ENCODE data around the gene CXCR1.
"Not testable (repeated sequence)": the region's sequence is repeated elsewhere in the genome, so short reads cannot be mapped to it uniquely, and the experiment has no call there.

CXCR1 gene

GRCh38 chr2:218166791-218167190 lies at the start of gene CXCR1:
TSS of gene CXCR1 (minus strand) at chr2:218166962. CDS start at chr2:218165211, 1,751 bp downstream.
- no peak for DNase-seq

- DNase-seq, result no peak
Observed at GRCh38 chr2:218216336-218216673, 49.5 kb upstream of the CXCR1 start.

DNA sequence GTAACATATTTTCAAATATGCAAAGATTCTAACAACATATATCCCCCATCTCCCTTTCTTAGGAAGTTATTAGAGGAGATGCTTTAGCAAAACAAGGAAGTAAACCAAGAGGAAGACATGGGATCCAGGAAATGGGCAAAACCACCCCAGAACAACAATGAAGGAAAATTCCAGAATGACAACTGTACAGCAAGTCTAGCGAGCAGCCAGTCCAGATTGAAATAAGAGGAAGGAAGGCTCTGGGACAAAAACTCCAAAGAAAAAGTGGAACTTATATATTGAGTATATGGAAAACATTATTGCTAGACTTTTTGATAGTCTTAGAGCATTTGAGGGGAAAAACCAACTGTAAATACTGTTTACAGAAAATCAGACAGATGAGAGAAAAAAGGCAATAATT lies 47.4 kb upstream of the CXCR1 start:
- no peak for DNase-seq

- no peak for DNase-seq
Observed at GRCh38 chr2:218209078-218209477, 42.3 kb upstream of the CXCR1 start.

DNA sequence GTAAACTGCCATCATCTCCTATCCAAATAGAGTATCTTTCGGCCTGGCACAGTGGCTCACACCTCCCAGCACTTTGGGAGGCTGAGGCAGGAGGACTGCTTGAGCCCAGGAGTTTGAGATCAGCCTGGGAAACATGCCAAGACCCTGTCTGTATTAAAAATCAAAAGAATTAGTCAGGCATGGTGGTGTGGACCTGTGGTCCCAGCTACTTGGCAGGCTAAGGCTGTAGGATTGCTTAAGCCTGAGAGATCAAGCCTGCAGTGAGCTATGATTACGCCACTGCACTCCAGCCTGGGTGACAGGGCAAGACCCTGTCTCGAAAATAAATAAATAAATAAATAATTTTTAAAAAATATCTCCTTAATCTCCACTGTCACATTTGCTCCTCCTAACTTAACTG lies 35.5 kb upstream of the CXCR1 start:
- no peak for DNase-seq

GRCh38 chr2:218196974-218197373 lies 30.2 kb upstream of the CXCR1 start:
- no peak for DNase-seq

GRCh38 chr2:218194880-218195279 lies 28.1 kb upstream of the CXCR1 start:
- no peak for DNase-seq

- DNase-seq, result no peak
Observed at GRCh38 chr2:218193701-218194100, 26.9 kb upstream of the CXCR1 start.

DNA sequence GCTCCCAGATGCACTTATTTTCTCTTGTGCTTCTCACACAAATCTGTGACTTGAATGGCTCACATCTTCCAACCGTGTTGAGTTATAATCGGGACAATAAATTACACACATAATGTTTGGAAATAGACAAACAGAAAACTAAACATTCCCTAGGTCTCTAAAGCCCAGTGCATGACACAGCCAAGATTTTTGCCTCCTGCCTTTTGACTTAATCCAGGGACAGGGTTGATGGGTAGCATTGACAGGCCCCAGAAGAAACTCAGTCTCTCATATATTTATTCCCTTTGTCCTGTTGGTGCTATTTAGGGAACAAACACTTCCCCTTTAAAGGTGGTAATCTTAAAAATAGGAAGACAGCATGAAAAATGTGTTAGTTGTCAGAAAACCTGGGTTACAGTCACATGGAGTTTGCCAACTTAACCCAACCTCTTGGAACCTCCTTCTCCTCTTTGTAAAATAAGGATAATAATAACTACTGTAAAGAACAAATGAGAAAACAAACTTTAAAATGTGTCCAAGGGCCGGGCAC lies 26.2 kb upstream of the CXCR1 start:
- no peak for DNase-seq

DNA sequence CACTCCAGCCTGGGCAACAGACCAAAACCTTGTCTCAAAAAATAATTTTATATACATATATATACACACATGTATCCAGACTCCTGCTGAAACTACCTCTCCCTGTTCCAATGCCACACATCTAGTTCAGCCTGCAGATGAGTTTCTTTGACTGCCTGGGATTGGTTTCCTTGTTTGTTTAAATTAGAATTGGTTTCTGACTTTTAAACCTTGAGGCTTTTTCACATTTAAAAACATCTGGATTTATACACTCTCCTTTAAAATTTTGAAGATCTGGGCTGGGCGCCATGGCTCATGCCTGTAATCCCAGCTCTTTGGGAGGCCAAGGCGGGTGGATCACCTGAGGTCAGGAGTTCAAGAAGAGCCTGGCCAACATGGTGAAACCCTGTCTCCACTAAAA lies 21.8 kb upstream of the CXCR1 start:
- no peak for DNase-seq

DNA sequence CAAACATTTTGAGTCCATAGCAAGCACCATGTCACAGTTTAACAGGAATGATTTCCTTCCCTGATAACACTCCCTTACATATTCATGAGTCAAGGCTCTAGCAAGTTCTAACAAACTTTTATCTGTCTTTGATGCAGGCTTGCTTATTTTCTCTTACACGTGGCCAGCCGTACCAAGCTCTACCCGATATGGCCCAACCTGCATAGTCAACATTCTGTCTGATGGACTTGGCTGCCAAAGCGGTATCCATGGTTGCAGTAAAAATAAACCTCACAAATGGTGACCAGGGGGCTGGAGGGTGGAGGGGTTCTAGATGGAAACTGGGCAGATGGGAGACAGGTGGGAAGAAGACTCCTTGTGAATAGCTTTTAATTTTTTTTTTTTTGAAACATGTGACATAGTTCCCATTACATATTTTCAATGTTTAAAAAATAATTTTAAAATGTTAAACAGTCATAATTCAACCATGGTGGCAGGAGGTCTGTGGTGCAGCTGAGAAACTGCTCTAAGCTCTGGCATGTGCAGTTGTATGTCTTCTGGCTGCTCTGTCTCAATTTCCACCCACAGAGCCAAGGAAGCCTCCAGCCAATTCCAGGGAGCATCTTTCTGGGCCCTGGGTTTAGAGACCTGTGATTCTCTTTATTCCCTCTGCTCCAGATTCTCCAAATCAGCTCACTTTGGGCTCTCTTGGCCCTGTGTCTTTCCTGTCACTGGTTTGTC lies 20.7 kb upstream of the CXCR1 start:
- no peak for DNase-seq

- no peak for DNase-seq
Observed at GRCh38 chr2:218186876-218187275, 20.1 kb upstream of the CXCR1 start.

- no peak for DNase-seq
Observed at GRCh38 chr2:218186355-218186766, 19.6 kb upstream of the CXCR1 start.

- DNase-seq, result no peak
Observed at GRCh38 chr2:218184331-218184730, 17.6 kb upstream of the CXCR1 start.

DNA sequence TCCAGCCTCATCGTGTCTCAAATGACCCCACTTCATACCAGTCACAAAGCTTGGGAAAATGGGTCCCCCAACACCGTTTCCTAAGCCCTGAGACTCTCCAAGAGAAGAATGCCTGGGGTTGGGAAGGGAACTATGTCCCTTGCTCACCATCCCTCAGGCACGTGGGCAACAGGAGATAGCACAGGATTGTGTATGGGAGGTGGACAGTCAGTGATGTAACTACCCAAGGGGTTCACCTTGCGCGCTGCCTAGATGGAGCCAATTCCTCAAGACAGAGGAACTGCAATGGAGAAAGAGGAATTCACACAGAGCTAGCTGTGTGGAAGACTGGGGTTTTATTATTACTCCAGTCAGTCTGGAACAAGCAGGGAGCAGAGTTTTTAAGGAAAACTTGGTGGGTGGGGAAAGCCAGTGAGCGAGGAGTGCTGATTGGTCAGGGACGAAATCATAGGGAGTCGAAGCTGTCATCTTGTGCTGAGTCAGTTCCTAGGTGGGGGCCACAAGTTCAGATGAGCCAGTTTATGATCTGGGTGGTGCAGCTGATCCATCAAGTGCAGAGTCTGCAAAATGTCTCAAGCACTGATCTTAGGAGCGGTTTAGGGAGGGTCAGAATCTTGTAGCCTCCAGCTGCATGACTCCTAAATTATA lies 13.8 kb upstream of the CXCR1 start:
- DNase-seq, result no peak

GRCh38 chr2:218179782-218180181 lies 13.0 kb upstream of the CXCR1 start:
- DNase-seq, result no peak

- no peak for DNase-seq
Observed at GRCh38 chr2:218172845-218173244, 6.1 kb upstream of the CXCR1 start.

GRCh38 chr2:218171744-218172143 lies 5.0 kb upstream of the CXCR1 start:
- not testable (repeated sequence) for DNase-seq

GRCh38 chr2:218169757-218170546 lies 3.2 kb upstream of the CXCR1 start:
- no peak for DNase-seq

GRCh38 chr2:218168635-218169462 lies 2.1 kb upstream of the CXCR1 start:
- DNase-seq, result no peak

DNA sequence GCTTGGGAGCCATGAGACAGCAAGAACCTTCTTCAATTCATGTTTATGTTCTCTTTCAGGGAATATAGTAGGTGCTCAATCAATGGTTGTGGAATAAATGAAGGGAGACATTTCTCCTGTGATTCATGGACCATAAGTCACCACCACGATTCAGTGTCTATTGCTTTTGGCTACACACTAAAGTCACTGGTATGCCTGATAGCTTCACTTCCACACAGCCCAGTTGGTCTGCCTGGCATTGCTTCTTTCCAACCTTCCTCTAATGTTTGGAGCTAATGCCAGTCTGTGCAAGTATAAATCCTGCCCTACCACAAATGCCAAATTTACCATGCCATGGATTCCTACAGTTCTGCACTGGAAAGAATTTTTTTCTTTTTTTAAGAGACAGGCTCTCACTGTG lies 1.3 kb upstream of the CXCR1 start:
- no peak for DNase-seq

DNA sequence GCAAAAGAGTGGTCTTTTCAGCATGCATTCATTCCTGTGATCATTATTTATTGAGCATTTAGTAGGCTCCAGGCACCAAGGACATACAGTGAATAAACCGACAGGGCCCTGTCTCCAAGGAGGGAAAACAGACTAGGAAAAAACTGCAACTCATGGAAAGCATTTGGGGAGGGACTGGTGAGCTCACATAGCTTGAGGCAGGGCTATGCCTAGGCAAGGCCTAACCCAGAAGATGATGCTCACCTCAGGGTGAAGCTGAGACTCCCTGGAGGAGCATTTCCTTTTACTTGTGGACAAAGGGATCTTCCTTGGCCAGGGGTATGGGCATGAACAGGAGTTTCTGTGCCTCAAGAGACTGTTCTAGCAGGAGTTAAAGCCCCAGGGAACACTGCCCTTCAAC lies 3.9 kb downstream of the CXCR1 start:
- DNase-seq, result no peak

- DNase-seq, result no peak
Observed at GRCh38 chr2:218161644-218162043, 5.1 kb downstream of the CXCR1 start.
